Body of pancreas (tissue), 4 donors: ENCODE results near the gene KCNG4. TPM values are rescaled to one million over a fixed set of nuclear protein-coding genes. Genes with fewer than 3 reads are reported as not detected.

Experiments used
- ATAC-seq: fragments of 150-250 bp; one replicate; pipeline ENCODE4 v1.9.1; 2016
- DNase-seq, 4 donors: peaks; one replicate each; pipeline ENCODE4 v3.0.0-alpha.2; 2019
- H3K27ac ChIP-seq, 4 donors: fragments of 200-600 bp; sonication (generic); 1 replicate in 3 of 4; 2 replicates in 1 of 4; pipeline versions ENCODE4 v1.5.1 to v1.6.1; 2016 to 2019; ENCODE audit warnings: mild to moderate bottlenecking in 1 of 4, mixed read lengths in 1 of 4, moderate library complexity in 1 of 4
- H3K27me3 ChIP-seq, 2 donors: fragments of 200-600 bp; sonication (generic); one replicate each; pipeline ENCODE4 v1.6.0; 2016; ENCODE audit warnings: mild to moderate bottlenecking in 1 of 2
- H3K36me3 ChIP-seq, 2 donors: fragments of 200-600 bp; sonication (generic); replicated peaks in 1 of 2; 2 replicates each; pipeline ENCODE4 v1.5.1; 2016; ENCODE audit warnings: low read depth in 2 of 2; ENCODE audit not compliant: insufficient read depth in 1 of 2
- H3K4me1 ChIP-seq: fragments of 200-600 bp; sonication (generic); one replicate; pipeline ENCODE4 v1.6.0; 2016
- H3K4me3 ChIP-seq, 2 donors: fragments of 200-600 bp; sonication (generic); 1 replicate in 1 of 2; 2 replicates in 1 of 2; pipeline ENCODE4 v1.5.1; 2016 to 2019
- H3K9me3 ChIP-seq, 3 donors: fragments of 200-600 bp; sonication (generic); 1 replicate in 2 of 3; 2 replicates in 1 of 3; pipeline ENCODE4 v1.5.1; 2016
- CTCF ChIP-seq, 7 experiments: fragments of 450-650 bp in 4 of 7; fragments of 200-600 bp in 3 of 7; sonication (generic) in 3 of 7; IDR thresholded peaks; one replicate each; pipeline ENCODE4 v1.5.1; 2016 to 2019; ENCODE audit warnings: antibody characterized with exemption in 7 of 7
- POLR2A ChIP-seq, 3 donors: fragments of 450-650 bp; IDR thresholded peaks; one replicate each; pipeline ENCODE4 v1.6.1; 2016; ENCODE audit warnings: antibody characterized with exemption in 3 of 3, mild to moderate bottlenecking in 2 of 3
- WGBS, 2 donors: methylation state at CpG; one replicate each; pipeline ENCODE4 v1.1.5; 2017; 5-methylcytosine and 5-hydroxymethylcytosine counted together
- intact Hi-C: fragments of 100-400 bp; cut with DNase I; formaldehyde crosslinking; loops from one replicate; pipeline ENCODE4 v1.15.1; 2023
- total RNA-seq, 2 donors: library from RNA; depleted of rRNA; stranded (reverse); fragments of >200 nt; gene quantifications; one replicate each; pipeline ENCODE4 v1.1.0, GENCODE V29; 2016

KCNG4 gene
- total RNA-seq, 2 donors from 2014 or later = not detected

- H3K36me3 ChIP-seq = no peaks in the 10 kb centered on the region
- no peak overlapping the region for H3K4me3 ChIP-seq
- DNase-seq = no peak
- ATAC-seq = no peak
- H3K27ac ChIP-seq = no peak overlapping the region
- no peak for TF ChIP-seq POLR2A (IDR thresholded peaks at IDR 0.05)
- no peak for TF ChIP-seq CTCF (IDR thresholded peaks at IDR 0.05)
- H3K27me3 ChIP-seq = peaks cover 0 to 9% of the 10 kb centered on the region in 2 donors
- 41 to 50% methylated on average over 1 of the region's 1 CpG for WGBS, 2 donors
- intact Hi-C loops = no loop called here
- no peaks in the 10 kb centered on the region for H3K9me3 ChIP-seq
- H3K4me1 ChIP-seq = no peaks in the 10 kb centered on the region
These were observed 31.2 kb upstream of the KCNG4 start for GRCh38 chr16:84271037-84271436.

GRCh38 chr16:84270531-84270930 lies 30.7 kb upstream of the KCNG4 start:
- DNase-seq (no peak), ATAC-seq (no peak)
- no peaks in the 10 kb centered on the region for H3K4me1 ChIP-seq
- intact Hi-C loops = no loop called here
- 71 to 73% methylated on average over 10 of the region's 10 CpGs for WGBS, 2 donors
- no peak overlapping the region for H3K27ac ChIP-seq
- peaks cover 0 to 9% of the 10 kb centered on the region in 2 donors for H3K27me3 ChIP-seq
- no peak for TF ChIP-seq POLR2A (IDR thresholded peaks at IDR 0.05)
- TF ChIP-seq CTCF (IDR thresholded peaks at IDR 0.05) = no peak
- no peaks in the 10 kb centered on the region for H3K9me3 ChIP-seq
- H3K36me3 ChIP-seq = no peaks in the 10 kb centered on the region
- H3K4me3 ChIP-seq = no peak overlapping the region

- no peak for ATAC-seq
- no peaks in the 10 kb centered on the region for H3K4me1 ChIP-seq
- intact Hi-C loops = no loop called here
- H3K4me3 ChIP-seq = no peak overlapping the region
- H3K27me3 ChIP-seq = peaks cover 0 to 9% of the 10 kb centered on the region in 2 donors
- no peaks in the 10 kb centered on the region for H3K36me3 ChIP-seq
- H3K27ac ChIP-seq = no peak overlapping the region
- TF ChIP-seq POLR2A (IDR thresholded peaks at IDR 0.05) (no peak), CTCF (IDR thresholded peaks at IDR 0.05) (no peak)
- no peaks in the 10 kb centered on the region for H3K9me3 ChIP-seq
- no peak for DNase-seq
- 68 to 79% methylated on average over 8 to 9 of the region's 9 CpGs for WGBS, 2 donors
These were observed 30.3 kb upstream of the KCNG4 start for GRCh38 chr16:84270071-84270470.

GRCh38 chr16:84268291-84269040 lies 28.7 kb upstream of the KCNG4 start:
- Histone ChIP-seq H3K27me3 (peaks cover 0 to 9% of the 10 kb centered on the region in 2 donors), H3K9me3 (no peaks in the 10 kb centered on the region), H3K4me3 (no peak overlapping the region), H3K4me1 (no peaks in the 10 kb centered on the region), H3K36me3 (no peaks in the 10 kb centered on the region), H3K27ac (no peak overlapping the region)
- ATAC-seq (no peak), DNase-seq (no peak)
- intact Hi-C loops = no loop called here
- WGBS, 2 donors = 37 to 38% methylated on average over 17 to 18 of the region's 18 CpGs
- TF ChIP-seq POLR2A (IDR thresholded peaks at IDR 0.05) = no peak
- no peak for TF ChIP-seq CTCF (IDR thresholded peaks at IDR 0.05)

- no peak overlapping the region for H3K27ac ChIP-seq
These were observed 27.6 kb upstream of the KCNG4 start for GRCh38 chr16:84267380-84267779.

More at GRCh38 chr16:84267380-84267779, 27.6 kb upstream of the KCNG4 start:
- no peak for DNase-seq
- intact Hi-C loops = no loop called here
- Histone ChIP-seq H3K9me3 (no peaks in the 10 kb centered on the region), H3K36me3 (no peaks in the 10 kb centered on the region), H3K4me3 (no peak overlapping the region), H3K27me3 (peaks cover 0 to 9% of the 10 kb centered on the region in 2 donors), H3K4me1 (no peaks in the 10 kb centered on the region)
- TF ChIP-seq POLR2A (IDR thresholded peaks at IDR 0.05) (no peak), CTCF (IDR thresholded peaks at IDR 0.05) (no peak)
- 56 to 63% methylated on average over 2 to 4 of the region's 4 CpGs for whole genome bisulfite sequencing, 2 donors
- ATAC-seq = no peak
